Activated T-helper 2 cell treated with anti-CD3 and anti-CD28 coated beads, Interferon-gamma antibody, Interleukin-2, Interleukin-4, amounts not matched to agents 10 μg/mL and 5 μg/mL and 100 μg/mL, durations not matched to agents 14 hours and 24 hours and 36 hours (primary cell): Measurements from ENCODE around the gene AXL. TPM values are rescaled to one million over a fixed set of nuclear protein-coding genes. Genes with fewer than 3 reads are reported as not detected.
A peak's percentile ranks its signal among the peaks of the same experiment; 100 is the strongest.
"Not testable (repeated sequence)": the region's sequence is repeated elsewhere in the genome, so short reads cannot be mapped to it uniquely, and the experiment has no call there.

Experiments
- DNase-seq: peaks from one replicate; pipeline ENCODE4 v3.0.0; 2021; ENCODE audit warnings: low spot score
- H3K27ac Mint-ChIP-seq: one replicate; pipeline ENCODE4 v1.8.0; 2021; ENCODE audit warnings: mixed read lengths
- H3K27me3 Mint-ChIP-seq: one replicate; pipeline ENCODE4 v1.8.0; 2021; ENCODE audit warnings: low read depth, mixed read lengths
- H3K36me3 Mint-ChIP-seq: one replicate; pipeline ENCODE4 v1.8.0; 2021; ENCODE audit warnings: low read depth, mixed read lengths
- H3K4me1 Mint-ChIP-seq: one replicate; pipeline ENCODE4 v1.8.0; 2021; ENCODE audit warnings: low read depth, mixed read lengths
- H3K4me3 Mint-ChIP-seq: one replicate; pipeline ENCODE4 v1.8.0; 2021; ENCODE audit warnings: low read depth, mild to moderate bottlenecking, moderate library complexity, mixed read lengths
- H3K9me3 Mint-ChIP-seq: one replicate; pipeline ENCODE4 v1.8.0; 2021; ENCODE audit warnings: mixed read lengths
- intact Hi-C: fragments of 100-400 bp; cut with micrococcal nuclease; formaldehyde crosslinking; loops from one replicate; pipeline ENCODE4 v1.15.1; 2023
- total RNA-seq: library from RNA; stranded (reverse); gene quantifications from 2 replicates; pipeline ENCODE4 v1.2.3, GENCODE V29; 2022

Gene AXL
- total RNA-seq: 0.21 and 0.50 TPM in 2 replicates

DNA sequence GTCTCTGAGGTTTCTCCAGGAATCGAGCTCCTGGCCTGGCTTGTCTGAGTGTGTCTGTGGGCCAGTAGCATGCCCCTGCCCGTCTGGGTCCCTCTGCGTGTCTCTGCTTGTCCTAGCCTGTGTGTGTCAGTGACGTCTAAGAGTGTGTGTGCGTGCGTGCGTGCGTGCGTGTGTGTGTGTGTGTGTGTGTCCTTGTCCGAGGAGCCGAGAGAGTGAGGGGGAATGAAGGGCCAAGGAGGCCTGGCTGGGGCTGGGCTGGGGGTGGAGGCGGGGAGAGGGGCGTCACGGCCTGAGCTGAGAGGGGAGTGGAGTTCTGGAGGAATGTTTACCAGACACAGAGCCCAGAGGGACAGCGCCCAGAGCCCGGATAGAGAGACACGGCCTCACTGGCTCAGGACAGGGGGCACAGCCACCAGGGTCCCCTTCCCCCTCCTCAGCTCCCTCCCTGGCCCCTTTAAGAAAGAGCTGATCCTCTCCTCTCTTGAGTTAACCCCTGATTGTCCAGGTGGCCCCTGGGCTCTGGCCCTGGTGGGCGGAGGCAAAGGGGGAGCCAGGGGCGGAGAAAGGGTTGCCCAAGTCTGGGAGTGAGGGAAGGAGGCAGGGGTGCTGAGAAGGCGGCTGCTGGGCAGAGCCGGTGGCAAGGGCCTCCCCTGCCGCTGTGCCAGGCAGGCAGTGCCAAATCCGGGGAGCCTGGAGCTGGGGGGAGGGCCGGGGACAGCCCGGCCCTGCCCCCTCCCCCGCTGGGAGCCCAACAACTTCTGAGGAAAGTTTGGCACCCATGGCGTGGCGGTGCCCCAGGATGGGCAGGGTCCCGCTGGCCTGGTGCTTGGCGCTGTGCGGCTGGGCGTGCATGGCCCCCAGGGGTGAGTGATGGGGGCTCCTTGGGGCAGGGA, at the start of gene AXL:
Gene AXL (plus strand): TSS at position 609 of the 893 bp plus-strand sequence. CDS start 170 bp downstream, at position 779.
- Mint-ChIP-seq H3K36me3 (no peaks in the 10 kb centered on the region), H3K9me3 (no peaks in the 10 kb centered on the region), H3K4me3 (no peak within 1 kb of the TSS), H3K27ac (no peak within 1 kb of the TSS), H3K27me3 (peaks cover 47% of the 10 kb centered on the region), H3K4me1 (peaks cover 2% of the 10 kb centered on the region)
- intact Hi-C loops: no loop called here
- DNase-seq: no peak

DNA sequence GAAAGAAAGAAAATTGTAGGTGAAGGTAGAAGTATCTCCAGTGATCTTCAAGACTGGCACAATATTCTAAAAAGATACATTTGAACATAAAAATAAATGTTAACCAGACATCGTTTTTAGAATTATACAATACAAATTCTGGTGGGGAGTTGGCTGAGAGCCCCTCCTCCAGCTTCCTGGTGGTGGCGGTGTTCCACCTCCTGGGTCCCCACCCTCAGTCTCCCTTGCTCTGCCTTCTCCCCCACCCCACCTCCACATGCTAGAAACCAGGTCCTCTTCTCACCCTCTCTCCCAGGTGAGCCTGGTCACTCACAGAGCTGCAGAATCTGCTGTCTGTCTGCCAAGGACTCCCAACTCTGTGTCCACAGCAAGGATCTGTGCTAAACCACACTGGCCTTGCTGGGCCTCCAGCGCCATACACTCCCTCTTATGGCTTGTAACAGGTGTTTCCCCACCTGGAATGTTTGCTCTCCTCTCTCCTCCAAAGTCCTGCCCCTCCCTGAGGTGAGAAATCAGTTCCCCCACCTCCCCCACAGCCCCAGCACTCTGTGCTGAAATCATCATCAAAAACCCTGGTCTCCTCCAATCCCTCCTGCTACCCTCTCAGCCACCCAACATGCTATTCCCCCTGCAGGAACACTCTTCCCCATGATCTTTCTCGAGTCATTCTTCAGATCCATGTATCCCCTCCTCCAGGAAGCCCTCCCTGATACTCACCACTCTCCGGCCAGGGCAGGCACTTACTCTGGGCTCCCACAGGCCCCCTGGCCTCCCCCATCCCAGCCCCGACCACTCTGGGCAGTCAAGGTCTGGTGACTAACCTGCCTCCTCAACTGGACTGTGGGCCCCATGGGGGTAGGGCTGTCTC, 46.5 kb upstream of the AXL start:
- intact Hi-C loops: no loop called here
- Mint-ChIP-seq H3K4me3 (no peak overlapping the region), H3K36me3 (no peaks in the 10 kb centered on the region), H3K9me3 (no peaks in the 10 kb centered on the region), H3K4me1 (peaks cover 8% of the 10 kb centered on the region), H3K27me3 (no peaks in the 10 kb centered on the region), H3K27ac (no peak overlapping the region)
- DNase-seq: no peak

DNA sequence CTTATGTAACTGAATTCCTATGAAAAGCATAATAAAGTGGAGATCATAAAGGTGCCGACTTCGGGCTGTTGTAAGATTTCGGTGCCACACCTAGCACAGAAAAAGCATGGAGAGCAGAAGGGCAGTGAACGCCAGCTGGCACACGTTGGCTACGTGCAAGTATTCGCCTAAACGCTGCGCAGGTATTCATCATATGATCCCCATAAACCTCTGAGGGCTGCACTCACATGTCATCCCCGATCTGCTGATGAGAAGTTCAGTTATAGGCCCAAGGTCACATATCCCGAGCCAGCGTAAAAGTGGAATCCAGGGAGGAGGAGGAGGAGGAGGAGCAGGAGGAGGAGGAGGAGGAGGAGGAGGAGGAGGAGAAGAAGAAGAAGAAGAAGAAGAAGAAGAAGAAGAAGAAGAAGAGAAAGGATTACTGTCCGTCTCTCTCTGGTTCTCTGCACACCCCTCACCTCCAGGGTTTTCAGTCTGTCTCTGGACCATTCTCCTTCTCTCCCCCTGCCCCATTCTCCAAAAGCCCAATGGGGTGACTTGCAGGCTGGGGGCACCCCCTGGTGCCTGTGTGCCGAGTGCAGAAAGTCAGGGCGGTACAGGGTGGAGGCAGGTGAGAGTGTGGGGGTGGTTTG, 44.6 kb upstream of the AXL start:
- DNase-seq: no peak
- H3K27ac Mint-ChIP-seq: no peak overlapping the region

DNA sequence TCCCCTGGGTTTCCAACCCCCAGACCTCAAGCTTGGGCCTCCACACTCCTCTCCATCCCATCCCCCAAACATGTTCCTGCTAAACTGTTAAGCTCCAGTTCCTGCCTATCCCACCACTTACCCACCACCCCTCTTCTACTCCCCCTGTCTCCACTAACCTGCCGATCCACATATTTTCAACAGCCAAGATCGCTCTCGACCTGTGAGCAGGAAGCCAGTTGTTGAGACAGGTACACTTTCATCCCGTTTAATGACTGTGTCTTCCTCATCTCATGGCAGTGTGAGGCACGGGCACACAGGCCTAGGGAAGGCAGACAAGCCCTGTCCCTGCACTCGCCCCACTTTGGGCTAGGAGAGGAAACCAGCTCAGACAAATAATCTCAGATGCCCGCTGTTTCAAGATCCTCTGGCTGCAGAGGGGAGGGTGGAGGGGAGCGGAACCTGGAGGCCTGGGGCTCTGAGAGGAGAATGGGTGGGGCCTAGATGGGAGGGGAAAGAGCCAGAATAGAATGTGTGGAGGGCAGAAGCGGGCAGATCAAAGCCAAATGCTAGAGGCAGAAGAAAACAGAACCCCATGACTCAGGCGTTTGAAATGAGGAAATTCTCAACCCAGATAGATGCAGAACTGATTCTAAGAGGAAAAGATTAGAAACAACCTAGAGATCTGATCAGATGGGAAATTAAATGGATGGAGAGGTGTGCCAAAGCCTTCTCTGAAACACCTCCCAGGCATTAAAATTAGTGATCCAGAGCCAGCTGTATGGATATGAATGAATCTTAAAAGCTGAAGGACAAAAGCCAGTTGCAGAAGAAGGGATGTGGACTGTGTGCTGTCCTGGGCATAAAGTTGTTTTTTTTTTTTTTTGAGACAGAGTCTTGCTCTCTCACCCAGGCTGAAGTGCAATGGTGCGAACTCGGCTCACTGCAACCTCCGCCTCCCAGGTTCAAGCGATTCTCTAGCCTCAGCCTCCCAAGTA, 42.9 kb upstream of the AXL start:
- intact Hi-C loops: no loop called here
- Mint-ChIP-seq H3K27me3 (no peaks in the 10 kb centered on the region), H3K4me3 (no peak overlapping the region), H3K4me1 (peaks cover 8% of the 10 kb centered on the region), H3K27ac (no peak overlapping the region), H3K36me3 (no peaks in the 10 kb centered on the region), H3K9me3 (no peaks in the 10 kb centered on the region)
- peak; percentile 29 for DNase-seq

More for the DNA sequence above, 44.6 kb upstream of the AXL start:
- no peaks in the 10 kb centered on the region for H3K9me3 Mint-ChIP-seq
- no peaks in the 10 kb centered on the region for H3K36me3 Mint-ChIP-seq
- peaks cover 8% of the 10 kb centered on the region for H3K4me1 Mint-ChIP-seq
- H3K27me3 Mint-ChIP-seq: no peaks in the 10 kb centered on the region
- intact Hi-C loops: no loop called here
- H3K4me3 Mint-ChIP-seq: no peak overlapping the region

DNA sequence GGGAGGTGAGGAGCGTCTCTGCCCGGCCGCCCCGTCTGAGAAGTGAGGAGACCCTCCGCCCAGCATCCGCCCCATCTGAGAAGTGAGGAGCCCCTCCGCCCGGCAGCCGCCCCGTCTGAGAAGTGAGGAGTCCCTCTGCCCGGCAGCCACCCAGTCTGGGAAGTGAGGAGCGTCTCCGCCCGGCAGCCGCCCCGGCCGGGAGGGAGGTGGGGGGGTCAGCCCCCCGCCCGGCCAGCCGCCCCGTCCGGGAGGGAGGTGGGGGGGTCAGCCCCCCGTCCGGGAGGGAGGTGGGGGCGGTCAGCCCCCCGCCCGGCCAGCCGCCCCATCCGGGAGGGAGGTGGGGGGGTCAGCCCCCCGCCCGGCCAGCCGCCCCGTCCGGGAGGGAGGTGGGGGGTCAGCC, 38.9 kb upstream of the AXL start:
- intact Hi-C loops, H3K4me1 Mint-ChIP-seq, H3K27ac Mint-ChIP-seq, H3K9me3 Mint-ChIP-seq, H3K4me3 Mint-ChIP-seq, H3K36me3 Mint-ChIP-seq, H3K27me3 Mint-ChIP-seq, DNase-seq: not testable (repeated sequence)

DNA sequence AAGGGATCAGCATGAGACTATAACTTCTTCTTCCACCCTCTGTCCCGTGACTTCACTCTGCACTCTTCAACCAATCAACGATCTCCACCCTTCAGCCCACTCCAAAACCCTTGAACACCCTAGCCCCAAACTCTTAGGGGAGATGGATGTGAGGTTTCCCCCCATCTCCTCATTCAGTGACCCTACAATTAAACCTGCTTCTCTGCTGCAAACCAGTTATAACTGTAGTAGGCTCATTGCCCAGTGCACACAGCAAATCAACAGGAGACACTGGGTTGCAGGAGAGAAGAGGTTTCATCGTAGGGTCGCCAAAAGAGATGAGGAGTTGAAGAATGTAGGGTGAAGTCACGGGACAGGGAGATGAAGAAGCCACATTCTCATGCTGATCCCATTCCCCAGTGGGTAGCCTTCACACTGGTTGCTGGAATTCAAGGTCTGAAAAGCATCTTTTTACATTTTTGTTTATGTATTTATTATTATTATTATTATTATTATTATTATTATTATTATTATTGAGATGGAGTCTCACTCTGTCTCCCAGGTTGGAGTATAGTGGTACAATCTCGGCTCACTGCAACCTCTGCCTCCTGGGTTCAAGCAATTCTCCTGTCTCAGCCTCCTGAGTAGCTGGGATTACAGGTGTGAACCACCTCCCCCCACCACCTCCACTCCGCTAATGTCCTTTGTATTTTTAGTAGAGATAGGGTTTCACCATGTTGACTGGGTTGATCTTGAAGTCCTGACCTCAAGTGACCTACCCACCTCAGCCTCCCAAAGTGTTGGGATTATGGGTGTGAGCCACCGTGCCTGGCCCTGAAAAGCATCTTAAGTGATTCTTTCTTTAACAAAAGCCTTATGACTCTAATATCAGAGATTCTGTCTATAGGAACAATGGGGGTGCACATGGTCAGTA, 31.8 kb upstream of the AXL start:
- Mint-ChIP-seq H3K36me3 (no peaks in the 10 kb centered on the region), H3K27me3 (peaks cover 22% of the 10 kb centered on the region), H3K4me3 (no peak overlapping the region), H3K9me3 (no peaks in the 10 kb centered on the region), H3K27ac (no peak overlapping the region), H3K4me1 (peaks cover 1% of the 10 kb centered on the region)
- no peak for DNase-seq
- intact Hi-C loops: no loop called here

DNA sequence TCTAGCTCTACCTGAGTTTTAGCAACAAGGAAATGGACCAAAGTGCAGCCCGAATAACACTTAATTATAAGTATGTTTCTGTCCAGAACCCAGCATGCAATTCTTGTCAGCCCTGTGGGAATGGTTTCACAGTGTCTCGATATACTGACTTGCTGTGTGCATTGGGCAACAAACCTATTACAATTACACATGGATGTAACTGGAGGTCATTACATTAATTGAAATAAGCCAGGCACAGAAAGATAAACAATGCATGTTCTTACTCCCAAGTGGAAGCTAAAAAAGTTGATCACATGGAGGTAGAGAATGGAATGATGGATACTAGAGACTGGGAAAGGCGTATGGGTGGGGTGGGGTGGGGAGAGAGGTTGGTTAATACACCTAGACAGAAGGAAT, 31.1 kb upstream of the AXL start:
- Mint-ChIP-seq H3K36me3 (no peaks in the 10 kb centered on the region), H3K27ac (no peak overlapping the region), H3K27me3 (peaks cover 29% of the 10 kb centered on the region), H3K4me3 (no peak overlapping the region), H3K9me3 (no peaks in the 10 kb centered on the region), H3K4me1 (peaks cover 7% of the 10 kb centered on the region)
- intact Hi-C loops: no loop called here
- DNase-seq: no peak

DNA sequence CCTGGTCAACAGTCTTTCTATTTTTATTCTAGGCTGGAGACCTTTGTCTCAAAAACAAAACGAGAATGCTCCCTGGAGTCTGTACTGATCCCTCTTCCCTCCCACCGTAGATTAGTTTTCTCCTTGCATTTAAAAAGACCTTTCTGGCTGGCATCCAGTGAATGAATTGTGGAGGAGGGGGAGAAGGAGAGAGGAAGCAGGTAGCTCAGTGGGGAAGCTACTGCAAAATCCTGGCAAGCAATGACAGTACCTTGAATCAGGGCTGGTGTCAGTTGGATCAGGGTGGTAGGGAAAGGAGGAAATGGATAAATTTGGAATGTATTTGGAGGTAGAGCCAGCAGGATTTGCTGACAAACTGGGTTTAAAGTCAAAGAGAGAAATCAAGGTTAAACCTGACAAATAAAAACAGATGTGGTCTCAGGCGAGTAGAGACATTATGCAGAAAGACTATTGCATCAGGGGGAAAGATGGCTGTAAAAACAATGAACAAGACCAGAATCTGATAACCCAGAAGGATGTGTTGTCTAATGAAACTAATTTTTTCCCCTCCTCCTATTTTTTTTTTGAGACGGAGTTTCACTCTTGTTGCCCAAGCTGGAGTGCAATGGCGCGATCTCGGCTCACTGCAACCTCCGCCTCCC, 29.5 kb upstream of the AXL start:
- Mint-ChIP-seq H3K36me3 (no peaks in the 10 kb centered on the region), H3K27me3 (peaks cover 36% of the 10 kb centered on the region), H3K4me3 (no peak overlapping the region), H3K27ac (no peak overlapping the region), H3K4me1 (peaks cover 10% of the 10 kb centered on the region), H3K9me3 (no peaks in the 10 kb centered on the region)
- intact Hi-C loops: no loop called here
- no peak for DNase-seq

DNA sequence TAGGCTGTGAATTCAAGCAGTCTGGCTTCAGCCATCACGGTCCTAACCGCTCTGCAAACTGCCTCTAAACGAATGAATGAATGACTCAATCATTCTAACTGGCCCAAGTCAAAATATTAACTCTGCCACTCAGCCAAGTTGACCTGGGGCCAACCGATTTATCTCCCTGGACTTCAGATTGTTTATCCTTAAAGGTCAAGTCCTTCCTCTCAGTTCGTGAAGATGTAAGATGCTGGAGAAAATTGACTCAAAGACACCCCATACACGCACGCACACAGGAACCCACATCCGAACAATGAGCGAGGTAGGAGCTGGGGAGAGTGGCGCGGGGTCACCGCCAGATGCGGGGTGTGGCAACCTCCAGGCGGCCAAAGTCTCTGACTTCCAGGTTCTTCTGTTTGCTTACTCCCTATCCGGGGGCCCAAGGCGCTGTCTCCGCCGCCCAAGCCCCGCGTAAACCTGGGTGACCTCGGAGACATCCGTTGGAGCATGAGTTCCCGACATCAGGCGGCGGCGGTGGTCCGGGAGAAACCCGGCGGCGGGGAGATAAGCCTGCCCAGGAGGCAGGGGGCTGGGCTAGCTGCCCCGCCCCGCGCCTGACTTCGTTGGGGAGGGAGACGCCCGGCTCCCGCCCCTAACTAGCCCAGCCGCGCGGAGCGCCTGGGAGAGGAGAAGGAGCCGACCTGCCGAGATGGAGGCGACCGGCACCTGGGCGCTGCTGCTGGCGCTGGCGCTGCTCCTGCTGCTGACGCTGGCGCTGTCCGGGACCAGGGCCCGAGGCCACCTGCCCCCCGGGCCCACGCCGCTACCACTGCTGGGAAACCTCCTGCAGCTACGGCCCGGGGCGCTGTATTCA, 26.2 kb upstream of the AXL start, which contains the start of gene CYP2S1:
Gene CYP2S1 (plus strand): TSS at position 646 of the 856 bp plus-strand sequence. CDS start 46 bp downstream, at position 692.
- H3K4me3 Mint-ChIP-seq: no peak within 1 kb of the TSS
- peaks cover 37% of the 10 kb centered on the region for H3K27me3 Mint-ChIP-seq
- no peak for DNase-seq
- peaks cover 10% of the 10 kb centered on the region for H3K4me1 Mint-ChIP-seq
- no peaks in the 10 kb centered on the region for H3K36me3 Mint-ChIP-seq
- no peak within 1 kb of the TSS for H3K27ac Mint-ChIP-seq
- intact Hi-C loops: no loop called here
- no peaks in the 10 kb centered on the region for H3K9me3 Mint-ChIP-seq

DNA sequence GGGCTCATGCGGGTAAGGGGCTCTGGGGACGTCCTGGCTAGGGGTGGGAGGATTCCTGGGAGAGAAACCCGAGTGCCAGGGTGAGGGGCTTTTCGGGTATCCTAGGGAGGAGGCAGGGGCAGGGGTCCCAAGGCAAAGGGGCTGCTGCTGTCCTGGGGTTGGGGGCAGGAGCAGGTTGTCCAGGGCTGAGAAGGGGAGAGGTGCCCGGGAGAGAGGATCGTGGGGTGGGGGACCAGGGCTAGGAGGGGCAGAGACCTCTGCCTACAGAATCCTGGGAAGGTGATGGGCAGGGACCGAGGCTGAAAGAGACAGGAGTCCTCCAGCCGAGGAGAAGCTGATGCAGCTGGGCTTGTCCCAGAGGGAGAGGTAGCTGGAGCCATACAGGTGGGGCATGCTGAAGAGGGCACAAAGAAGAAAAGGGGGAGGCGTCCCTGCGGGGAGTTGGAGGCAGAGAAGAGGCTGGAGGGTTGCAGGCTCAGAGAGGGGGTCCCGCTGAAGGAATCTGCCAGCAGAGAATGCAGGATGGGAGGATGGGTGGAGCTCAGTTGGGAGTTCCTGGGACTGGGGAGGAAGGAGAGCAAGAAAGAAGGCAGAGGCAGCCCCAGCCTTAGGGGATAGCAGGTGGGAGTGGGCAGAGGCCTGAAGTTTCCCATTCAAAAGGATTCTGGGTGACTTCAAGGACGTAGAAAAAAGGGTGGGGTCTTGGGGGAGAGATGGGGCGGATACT, 25.4 kb upstream of the AXL start:
- Mint-ChIP-seq H3K4me1 (peaks cover 10% of the 10 kb centered on the region), H3K27me3 (peaks cover 37% of the 10 kb centered on the region), H3K9me3 (no peaks in the 10 kb centered on the region), H3K27ac (no peak overlapping the region), H3K4me3 (no peak overlapping the region), H3K36me3 (no peaks in the 10 kb centered on the region)
- DNase-seq: no peak
- intact Hi-C loops: no loop called here
